Naive thymus-derived CD4-positive, alpha-beta T cell (primary cell): ENCODE results near the gene VARS1. TPM values are rescaled to one million over a fixed set of nuclear protein-coding genes. Genes with fewer than 3 reads are reported as not detected.
A peak's percentile ranks its signal among the peaks of the same experiment; 100 is the strongest.

Experiments
- ATAC-seq: fragments of 150-1000 bp; cut with Tn5 transposase; 2 replicates; pipeline ENCODE4 v1.10.0; 2021; ENCODE audit warnings: mild to moderate bottlenecking, moderate library complexity
- CTCF ChIA-PET: fragments of 350-600 bp; sonication (Branson Sonifier 250); formaldehyde crosslinking; loops from one replicate; lab custom pipeline; 2021; ENCODE audit warnings: antibody characterized with exemption; lab: Charles Lee
- POLR2A ChIA-PET: fragments of 350-600 bp; sonication (Branson Sonifier 250); formaldehyde crosslinking; loops from one replicate; lab custom pipeline; 2021; ENCODE audit warnings: antibody characterized with exemption, inconsistent platforms; lab: Charles Lee
- DNase-seq, 9 donors: peaks; one replicate each; pipeline versions ENCODE4 v3.0.0 to v3.0.0-alpha.2; 2020 to 2022; ENCODE audit warnings: mixed read lengths in 1 of 9
- H3K27ac ChIP-seq: one replicate; pipeline ENCODE4 v1.7.0; 2013; ENCODE audit warnings: mild to moderate bottlenecking, low read depth, low read length, moderate library complexity
- H3K27me3 ChIP-seq, 2 donors: one replicate each; pipeline ENCODE4 v1.7.0; 2013; ENCODE audit warnings: low read length in 2 of 2, mild to moderate bottlenecking in 2 of 2, moderate library complexity in 2 of 2; ENCODE audit not compliant: control insufficient read depth in 2 of 2, insufficient read depth in 2 of 2
- H3K36me3 ChIP-seq, 3 experiments: 1 replicate in 2 of 3; 2 replicates in 1 of 3; pipeline ENCODE4 v1.7.0; 2013; ENCODE audit warnings: low read length in 3 of 3, mild to moderate bottlenecking in 3 of 3, moderate library complexity in 1 of 3; ENCODE audit not compliant: insufficient read depth in 3 of 3, control insufficient read depth in 2 of 3
- H3K4me1 ChIP-seq, 2 donors: one replicate each; pipeline ENCODE4 v1.7.0; 2013; ENCODE audit warnings: low read length in 2 of 2, mild to moderate bottlenecking in 2 of 2, moderate library complexity in 1 of 2; ENCODE audit not compliant: control insufficient read depth in 2 of 2, insufficient read depth in 2 of 2
- H3K4me3 ChIP-seq: 2 replicates; pipeline ENCODE4 v1.7.0; 2013; ENCODE audit warnings: mild to moderate bottlenecking, low read length
- H3K9me3 ChIP-seq, 3 experiments: 1 replicate in 2 of 3; 2 replicates in 1 of 3; pipeline ENCODE4 v1.7.0; 2013; ENCODE audit warnings: low read length in 3 of 3; ENCODE audit not compliant: control insufficient read depth in 2 of 3
- H3K27ac Mint-ChIP-seq, 9 donors: one replicate each; pipeline ENCODE4 v1.8.0; 2020 to 2022; ENCODE audit warnings: mixed read lengths in 9 of 9, mild to moderate bottlenecking in 8 of 9, moderate library complexity in 5 of 9, inconsistent platforms in 2 of 9
- H3K27me3 Mint-ChIP-seq, 5 donors: one replicate each; pipeline ENCODE4 v1.8.0; 2021 to 2022; ENCODE audit warnings: mixed read lengths in 5 of 5, mild to moderate bottlenecking in 1 of 5
- H3K36me3 Mint-ChIP-seq, 5 donors: one replicate each; pipeline ENCODE4 v1.8.0; 2020 to 2022; ENCODE audit warnings: mixed read lengths in 5 of 5, mild to moderate bottlenecking in 3 of 5, inconsistent platforms in 1 of 5
- H3K4me1 Mint-ChIP-seq, 7 donors: one replicate each; pipeline ENCODE4 v1.8.0; 2020 to 2022; ENCODE audit warnings: mixed read lengths in 7 of 7, mild to moderate bottlenecking in 3 of 7, inconsistent platforms in 1 of 7
- H3K4me3 Mint-ChIP-seq, 10 donors: one replicate each; pipeline ENCODE4 v1.8.0; 2020 to 2022; ENCODE audit warnings: mild to moderate bottlenecking in 10 of 10, mixed read lengths in 10 of 10, moderate library complexity in 6 of 10, inconsistent platforms in 2 of 10
- H3K9me3 Mint-ChIP-seq, 11 donors: one replicate each; pipeline ENCODE4 v1.8.0; 2020 to 2022; ENCODE audit warnings: mixed read lengths in 11 of 11, mild to moderate bottlenecking in 4 of 11, inconsistent platforms in 1 of 11, moderate library complexity in 1 of 11
- intact Hi-C, 2 donors: fragments of 100-400 bp; cut with micrococcal nuclease; formaldehyde crosslinking; loops; one replicate each; pipeline ENCODE4 v1.15.1; 2023
- polyA plus RNA-seq, 2 donors: library from polyadenylated mRNA; unstranded; fragments of 300-500 nt; fragmentation: Illumina TruSeq; gene quantifications; one replicate each; pipeline ENCODE4 v1.2.3, GENCODE V29; 2021
- total RNA-seq, 6 experiments: library from RNA in 5 of 6; stranded (reverse) in 5 of 6; gene quantifications; 1 replicate in 5 of 6; 2 replicates in 1 of 6; pipeline ENCODE4 v1.2.3 and lab custom pipeline; 2021 to 2026

The VARS1 gene
- total and polyA plus RNA-seq, 7 experiments from 2014 or later, result 32.2 to 84.2 (median 44.8) TPM

DNA sequence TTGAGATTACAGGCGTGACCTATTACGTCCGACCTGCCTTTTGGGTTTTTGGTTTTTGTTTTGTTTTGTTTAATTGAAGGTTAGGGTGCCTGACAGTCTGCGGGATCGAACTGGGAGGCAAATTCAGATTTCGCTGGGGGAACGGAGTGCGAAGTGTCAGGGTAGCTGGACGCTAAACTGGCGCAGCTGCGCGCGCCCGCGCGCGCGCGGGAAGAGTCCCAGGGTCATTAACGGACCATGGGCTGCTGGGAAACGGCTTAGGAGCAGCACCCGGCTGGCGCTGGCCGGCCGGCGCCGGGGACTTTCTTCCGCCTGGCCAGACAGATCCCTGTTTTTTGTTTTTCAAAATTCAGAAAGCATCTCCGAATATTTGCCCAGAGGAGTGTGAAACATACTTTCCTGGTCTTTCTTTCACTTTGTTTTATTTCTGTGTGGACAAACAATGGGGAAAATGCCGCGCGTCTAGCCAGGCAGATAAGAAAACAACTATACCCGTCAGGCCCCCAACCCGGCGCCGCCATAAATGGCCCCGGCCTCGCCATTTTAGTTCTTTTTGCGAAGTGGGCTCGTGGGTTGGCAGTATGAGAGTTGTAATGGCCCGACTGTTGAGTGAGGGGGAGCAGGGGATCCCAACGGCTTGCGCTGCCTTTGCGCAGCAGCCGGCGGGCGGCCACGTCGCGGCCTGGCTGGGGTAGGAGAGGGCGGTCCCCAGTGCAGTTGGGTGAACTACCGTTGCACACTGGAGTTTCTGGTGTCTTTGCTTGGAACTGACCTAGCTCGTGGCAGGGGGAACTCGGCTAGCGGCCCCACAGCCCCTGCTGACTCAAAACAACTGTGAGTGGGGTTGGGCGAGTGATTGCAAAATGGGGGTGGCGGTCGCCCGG lies 39.1 kb upstream of the VARS1 start:
- Histone ChIP-seq H3K9me3 (no peaks in the 10 kb centered on the region), H3K27ac (peak overlapping the region; percentile 92), H3K27me3 (no peaks in the 10 kb centered on the region), H3K36me3 (peaks cover 0 to 35% (median 14%) of the 10 kb centered on the region in 3 experiments), H3K4me1 (peaks cover 40 to 48% of the 10 kb centered on the region in 2 donors), H3K4me3 (peak overlapping the region; percentile 73)
- Mint-ChIP-seq H3K9me3 (no peaks in the 10 kb centered on the region), H3K4me1 (peaks cover 31 to 64% (median 53%) of the 10 kb centered on the region in 7 donors), H3K27ac (peak overlapping the region; percentile 91 to 100 (median 99)), H3K36me3 (peaks cover 3 to 40% (median 19%) of the 10 kb centered on the region in 5 donors), H3K4me3 (peak overlapping the region; percentile 84 to 99 (median 99)), H3K27me3 (no peaks in the 10 kb centered on the region)
- intact Hi-C loops, result loop anchor here (1.0 to 10.0 kb wide), 21 partner anchors 20 to 1020 kb away; partner anchors contain the start of genes ABHD16A (in 2 of the 2), BAG6 (in 2 of the 2), EHMT2 (in 2 of the 2) and PRRC2A (in 2 of the 2)
- ChIA-PET CTCF (interaction anchor here (1.6 kb wide), 1 partner anchor 153 kb away, joined by 4 read pairs; no protein-coding TSS in a partner anchor), POLR2A (interaction anchor here (0.7 to 3.7 kb wide), 19 partner anchors 8 to 217 kb away, joined by 3 to 21 read pairs (median 5); partner anchors contain the start of genes ABHD16A, BAG6, C6orf47 and CSNK2B)
- DNase-seq (peak; percentile 77 to 84 (median 82)), ATAC-seq (peak; percentile 82)

DNA sequence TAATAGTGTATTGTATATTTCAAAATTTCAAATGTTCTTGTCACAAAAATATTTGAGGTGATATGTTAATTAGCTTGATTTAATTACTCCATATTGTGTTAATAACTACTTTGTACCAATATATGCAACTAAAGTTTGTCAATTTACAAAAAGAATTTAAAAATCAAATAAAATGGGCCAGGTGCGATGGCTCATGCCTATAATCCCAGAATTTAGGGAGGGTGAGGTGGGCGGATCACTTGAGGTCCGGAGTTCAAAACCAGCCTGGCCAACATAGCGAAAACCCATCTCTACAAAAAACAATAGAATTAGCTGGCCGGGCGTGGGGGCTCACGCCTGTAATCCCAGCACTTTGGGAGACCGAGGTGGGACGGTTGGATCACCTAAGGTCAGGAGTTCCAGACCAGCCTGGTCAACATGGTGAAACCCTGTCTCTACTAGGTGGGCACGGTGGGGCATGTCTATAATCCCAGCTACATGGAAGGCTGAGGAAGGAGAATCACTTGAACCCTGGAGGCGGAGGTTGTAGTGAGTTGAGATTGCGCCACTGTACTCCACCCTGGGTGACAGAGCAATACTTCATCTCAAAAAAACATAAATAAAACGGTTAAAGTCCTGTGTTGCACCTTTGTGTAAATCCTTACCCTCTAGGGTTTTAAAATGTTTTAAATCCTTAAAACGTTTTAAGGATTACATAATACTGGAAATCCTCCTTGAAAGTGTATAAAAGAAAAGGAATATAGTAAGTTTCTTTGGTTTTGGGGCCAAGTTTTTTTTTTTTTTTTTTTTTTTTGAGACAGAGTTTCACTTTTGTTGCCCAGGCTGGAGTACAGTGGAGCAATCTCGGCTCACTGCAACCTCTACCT lies 36.0 kb upstream of the VARS1 start:
- peaks cover 17 to 45% (median 40%) of the 10 kb centered on the region in 7 donors for H3K4me1 Mint-ChIP-seq
- Histone ChIP-seq H3K27ac (no peak overlapping the region), H3K27me3 (no peaks in the 10 kb centered on the region), H3K4me1 (peaks cover 18 to 28% of the 10 kb centered on the region in 2 donors), H3K9me3 (no peaks in the 10 kb centered on the region), H3K4me3 (no peak overlapping the region), H3K36me3 (peaks cover 0 to 9% (median 0%) of the 10 kb centered on the region in 3 experiments)
- peaks cover 0 to 18% (median 4%) of the 10 kb centered on the region in 5 donors for H3K36me3 Mint-ChIP-seq
- peak overlapping the region; percentile 86 to 100 (median 96) for H3K4me3 Mint-ChIP-seq
- intact Hi-C loops, result loop anchor here (2.0 to 10.0 kb wide), 6 partner anchors 15 to 1023 kb away; partner anchors contain the start of genes MICA (in 1 of the 2), MICB (in 1 of the 2), PSMB9 (in 1 of the 2) and TAP1 (in 1 of the 2)
- ATAC-seq, result no peak
- H3K27me3 Mint-ChIP-seq, result no peaks in the 10 kb centered on the region
- H3K27ac Mint-ChIP-seq, result peak overlapping the region in 6 of 9 donors; percentile 22 to 96 (median 81)
- H3K9me3 Mint-ChIP-seq, result no peaks in the 10 kb centered on the region
- ChIA-PET CTCF (interaction anchor here (0.6 to 2.4 kb wide), 14 partner anchors 14 to 280 kb away, joined by 3 to 23 read pairs (median 4); partner anchors contain the start of genes DDAH2, LY6G5C, NEU1 and VARS1), POLR2A (interaction anchor here (0.6 to 4.4 kb wide), 16 partner anchors 9 to 1003 kb away, joined by 3 to 33 read pairs (median 6); partner anchors contain the start of genes C6orf47, CSNK2B, DDAH2 and GPANK1)
- no peak for DNase-seq

DNA sequence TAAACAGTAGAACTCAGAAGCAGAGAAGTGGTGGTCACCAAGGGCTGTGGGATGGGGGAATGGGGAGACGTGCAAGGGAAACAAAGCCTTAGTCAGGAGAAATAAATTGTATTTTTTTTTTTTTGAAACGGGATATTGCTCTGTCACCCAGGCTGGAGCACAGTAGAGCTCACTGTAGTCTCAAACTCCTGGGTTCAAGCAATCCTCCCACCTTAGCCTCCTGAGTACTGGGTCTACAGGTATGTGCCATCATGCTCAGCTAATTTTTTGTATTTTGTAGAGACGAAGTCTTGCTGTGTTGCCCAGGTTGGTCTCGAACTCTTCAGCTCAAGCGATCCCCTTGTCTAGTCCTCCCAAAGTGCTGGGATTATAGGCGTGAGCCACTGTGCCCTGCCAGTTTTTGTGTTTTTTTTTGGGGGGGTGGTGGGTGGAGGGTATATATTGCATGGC lies 35.4 kb upstream of the VARS1 start:
- H3K4me1 Mint-ChIP-seq, result peaks cover 12 to 42% (median 36%) of the 10 kb centered on the region in 7 donors
- H3K9me3 Mint-ChIP-seq, result no peaks in the 10 kb centered on the region
- peak overlapping the region; percentile 73 for H3K27ac ChIP-seq
- peaks cover 0 to 11% (median 0%) of the 10 kb centered on the region in 5 donors for H3K36me3 Mint-ChIP-seq
- no peaks in the 10 kb centered on the region for H3K9me3 ChIP-seq
- peaks cover 14 to 23% of the 10 kb centered on the region in 2 donors for H3K4me1 ChIP-seq
- CTCF ChIA-PET, result interaction anchor here (0.6 to 2.4 kb wide), 19 partner anchors 13 to 282 kb away, joined by 3 to 23 read pairs (median 3); partner anchors contain the start of genes DDAH2, LY6G5C, NEU1 and VARS1
- peak overlapping the region; percentile 82 for H3K4me3 ChIP-seq
- peaks cover 0 to 9% (median 0%) of the 10 kb centered on the region in 3 experiments for H3K36me3 ChIP-seq
- intact Hi-C loops, result loop anchor here (1.0 to 10.0 kb wide), 11 partner anchors 14 to 1024 kb away; partner anchors contain the start of genes BAG6 (in 1 of the 2), DDAH2 (in 1 of the 2), MICA (in 1 of the 2) and MICB (in 1 of the 2)
- peak overlapping the region; percentile 86 to 100 (median 96) for H3K4me3 Mint-ChIP-seq
- H3K27me3 Mint-ChIP-seq, result no peaks in the 10 kb centered on the region
- peak overlapping the region; percentile 79 to 96 (median 88) for H3K27ac Mint-ChIP-seq
- H3K27me3 ChIP-seq, result no peaks in the 10 kb centered on the region
- POLR2A ChIA-PET, result interaction anchor here (0.6 to 4.4 kb wide), 23 partner anchors 9 to 1004 kb away, joined by 3 to 33 read pairs (median 5); partner anchors contain the start of genes C6orf47, CSNK2B, DDAH2 and GPANK1
- ATAC-seq, result no peak
- no peak for DNase-seq

DNA sequence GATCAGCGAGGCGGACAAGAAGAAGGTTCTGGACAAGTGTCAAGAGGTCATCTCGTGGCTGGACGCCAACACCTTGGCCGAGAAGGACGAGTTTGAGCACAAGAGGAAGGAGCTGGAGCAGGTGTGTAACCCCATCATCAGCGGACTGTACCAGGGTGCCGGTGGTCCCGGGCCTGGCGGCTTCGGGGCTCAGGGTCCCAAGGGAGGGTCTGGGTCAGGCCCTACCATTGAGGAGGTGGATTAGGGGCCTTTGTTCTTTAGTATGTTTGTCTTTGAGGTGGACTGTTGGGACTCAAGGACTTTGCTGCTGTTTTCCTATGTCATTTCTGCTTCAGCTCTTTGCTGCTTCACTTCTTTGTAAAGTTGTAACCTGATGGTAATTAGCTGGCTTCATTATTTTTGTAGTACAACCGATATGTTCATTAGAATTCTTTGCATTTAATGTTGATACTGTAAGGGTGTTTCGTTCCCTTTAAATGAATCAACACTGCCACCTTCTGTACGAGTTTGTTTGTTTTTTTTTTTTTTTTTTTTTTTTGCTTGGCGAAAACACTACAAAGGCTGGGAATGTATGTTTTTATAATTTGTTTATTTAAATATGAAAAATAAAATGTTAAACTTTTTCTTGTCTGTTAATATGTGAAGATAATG lies 34.2 kb upstream of the VARS1 start:
- H3K4me3 ChIP-seq, result peak overlapping the region; percentile 82
- intact Hi-C loops, result loop anchor here (1.0 to 10.0 kb wide), 12 partner anchors 13 to 1025 kb away; partner anchors contain the start of genes BAG6 (in 1 of the 2), DDAH2 (in 1 of the 2), GPSM3 (in 1 of the 2) and MICA (in 1 of the 2)
- no peaks in the 10 kb centered on the region for H3K27me3 ChIP-seq
- ChIA-PET POLR2A (interaction anchor here (0.6 to 4.4 kb wide), 20 partner anchors 9 to 278 kb away, joined by 3 to 33 read pairs (median 6); partner anchors contain the start of genes C6orf47, CSNK2B, DDAH2 and GPANK1), CTCF (interaction anchor here (0.6 to 2.4 kb wide), 12 partner anchors 11 to 281 kb away, joined by 3 to 23 read pairs (median 3); partner anchors contain the start of genes DDAH2, LTB, LY6G5C and NEU1)
- peak; percentile 26 for ATAC-seq
- peaks cover 12 to 22% of the 10 kb centered on the region in 2 donors for H3K4me1 ChIP-seq
- H3K4me3 Mint-ChIP-seq, result peak overlapping the region; percentile 86 to 100 (median 96)
- peaks cover 11 to 44% (median 37%) of the 10 kb centered on the region in 7 donors for H3K4me1 Mint-ChIP-seq
- peak overlapping the region; percentile 79 to 96 (median 88) for H3K27ac Mint-ChIP-seq
- H3K36me3 ChIP-seq, result peaks cover 0 to 3% (median 0%) of the 10 kb centered on the region in 3 experiments
- H3K9me3 ChIP-seq, result no peaks in the 10 kb centered on the region
- H3K36me3 Mint-ChIP-seq, result peaks cover 0 to 3% (median 0%) of the 10 kb centered on the region in 5 donors
- no peaks in the 10 kb centered on the region for H3K27me3 Mint-ChIP-seq
- H3K27ac ChIP-seq, result peak overlapping the region; percentile 73
- peak in 6 of 9 donors; percentile 45 to 67 (median 54) for DNase-seq
- no peaks in the 10 kb centered on the region for H3K9me3 Mint-ChIP-seq
